Measurements from ENCODE around the gene GDF3. TPM values are rescaled to one million over a fixed set of nuclear protein-coding genes. Genes with fewer than 3 reads are reported as not detected.
"Not testable (repeated sequence)": the region's sequence is repeated elsewhere in the genome, so short reads cannot be mapped to it uniquely, and the experiment has no call there.

GDF3 gene
- 0.09 TPM for polyA plus RNA-seq (2013)

DNA sequence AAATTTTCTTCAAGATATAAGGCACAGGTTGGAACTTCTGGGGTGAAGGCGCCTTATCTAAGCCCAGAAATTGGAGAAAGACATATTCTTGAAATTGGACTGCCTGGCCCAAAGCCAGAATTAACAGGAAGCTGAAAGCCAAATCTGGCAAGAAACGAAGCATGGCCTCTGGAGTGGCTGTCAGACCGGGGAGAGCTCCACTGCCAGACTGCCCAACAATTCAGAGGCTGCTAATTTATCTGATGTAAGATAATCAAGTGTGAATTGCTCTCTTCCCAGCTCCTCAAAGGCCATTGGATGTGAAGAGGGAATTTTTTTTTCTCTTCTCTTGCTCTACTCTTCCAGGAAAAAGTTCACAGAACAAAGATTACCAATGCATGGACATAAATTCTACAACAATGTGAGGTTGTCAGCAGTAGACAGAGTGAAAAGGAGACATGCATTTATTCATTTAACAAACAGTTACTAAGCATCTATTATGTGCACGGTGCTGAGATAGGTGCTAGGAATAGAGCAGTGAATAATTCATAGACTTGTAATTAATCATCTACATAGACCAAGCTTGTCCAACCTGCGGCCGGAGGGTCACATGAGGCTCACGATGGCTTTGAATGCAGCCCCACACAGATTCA, at the start of gene GDF3:
GDF3 (minus strand) TSS at position 210 of the 632 bp plus-strand sequence; CDS start at position 163, 47 bp downstream.
- ChIA-PET CTCF (interaction anchor here (1.2 to 2.7 kb wide), 6 partner anchors 12 to 138 kb away, joined by 3 to 10 read pairs (median 4); no protein-coding TSS in a partner anchor), POLR2A (interaction anchor here (0.6 to 1.6 kb wide), 7 partner anchors 14 to 54 kb away, joined by 3 to 4 read pairs (median 3); no protein-coding TSS in a partner anchor)
- Histone ChIP-seq H3K36me3 (ENCODE audit: control insufficient read depth in 4 of 4, insufficient read depth in 4 of 4, low read length in 3 of 4) (no peaks in the 10 kb centered on the region), H3K9me3 (ENCODE audit: control extremely low read depth in 1 of 5, control insufficient read depth in 4 of 5, insufficient read depth in 2 of 5, low read depth in 1 of 5, low read length in 4 of 5) (no peaks in the 10 kb centered on the region), H3K4me1 (ENCODE audit: control extremely low read depth in 1 of 4, control insufficient read depth in 4 of 4, insufficient read depth in 4 of 4, low read length in 3 of 4) (peaks cover 8 to 31% (median 24%) of the 10 kb centered on the region in 4 experiments), H3K4me3 (ENCODE audit: control insufficient read depth in 1 of 7, extremely low read depth in 1 of 7, insufficient read depth in 4 of 7, low read depth in 2 of 7, low read length in 6 of 7) (peak within 1 kb of the TSS in 5 of 7 experiments; percentile 33 to 68 (median 46)), H3K27ac (ENCODE audit: insufficient read depth in 1 of 2, low read depth in 1 of 2, low read length in 2 of 2, poor library complexity in 1 of 2, severe bottlenecking in 2 of 2) (peak within 1 kb of the TSS in 1 of 2 experiments; percentile 13), H3K27me3 (replicated peaks in 2 of 5; ENCODE audit: control insufficient read depth in 4 of 5, insufficient read depth in 5 of 5, low read length in 4 of 5) (no peaks in the 10 kb centered on the region)
- peak in 2 of 3 donors; percentile 87 to 90 for DNase-seq
- 6% methylated on average over 6 of the region's 7 CpGs for WGBS (ENCODE audit: insufficient coverage)

DNA sequence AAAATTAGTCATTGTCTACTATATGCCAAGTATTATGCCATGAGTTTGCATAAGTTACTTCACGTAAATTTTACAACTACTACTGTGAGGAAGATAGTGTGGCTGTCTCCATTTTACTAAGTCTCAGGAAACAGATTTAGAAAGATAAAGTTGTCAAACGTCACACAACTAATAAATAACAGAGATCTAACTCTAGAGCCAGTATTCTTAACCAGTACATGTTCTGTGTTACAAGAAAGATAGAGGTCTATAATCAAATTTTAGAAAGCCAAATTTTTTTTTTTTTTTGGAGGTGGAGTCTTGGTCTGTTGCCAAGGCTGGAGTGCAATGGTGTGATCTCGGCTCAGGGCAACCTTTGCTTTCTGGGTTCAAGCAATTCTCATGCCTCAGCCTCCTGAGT, 37.4 kb upstream of the GDF3 start:
- no peaks in the 10 kb centered on the region for H3K36me3 ChIP-seq (ENCODE audit: control insufficient read depth in 4 of 4, insufficient read depth in 4 of 4, low read length in 3 of 4)
- H3K27ac ChIP-seq (ENCODE audit: insufficient read depth in 1 of 2, low read depth in 1 of 2, low read length in 2 of 2, poor library complexity in 1 of 2, severe bottlenecking in 2 of 2) = peak overlapping the region; percentile 46 to 64
- no CpG with 5 or more reads among the region's 3 CpGs for WGBS (ENCODE audit: insufficient coverage)
- H3K27me3 ChIP-seq (replicated peaks in 2 of 5; ENCODE audit: control insufficient read depth in 4 of 5, insufficient read depth in 5 of 5, low read length in 4 of 5) = no peaks in the 10 kb centered on the region
- H3K4me3 ChIP-seq (ENCODE audit: control insufficient read depth in 1 of 7, extremely low read depth in 1 of 7, insufficient read depth in 4 of 7, low read depth in 2 of 7, low read length in 6 of 7) = peak overlapping the region in 1 of 7 experiments; percentile 28
- ChIA-PET CTCF (interaction anchor here (1.2 to 1.3 kb wide), 2 partner anchors 55 to 56 kb away, joined by 3 read pairs; no protein-coding TSS in a partner anchor), POLR2A (no interaction called here)
- H3K4me1 ChIP-seq (ENCODE audit: control extremely low read depth in 1 of 4, control insufficient read depth in 4 of 4, insufficient read depth in 4 of 4, low read length in 3 of 4) = peaks cover 14 to 52% (median 21%) of the 10 kb centered on the region in 4 experiments
- H3K9me3 ChIP-seq (ENCODE audit: control extremely low read depth in 1 of 5, control insufficient read depth in 4 of 5, insufficient read depth in 2 of 5, low read depth in 1 of 5, low read length in 4 of 5) = no peaks in the 10 kb centered on the region
- peak; percentile 80 to 94 (median 89) for DNase-seq

DNA sequence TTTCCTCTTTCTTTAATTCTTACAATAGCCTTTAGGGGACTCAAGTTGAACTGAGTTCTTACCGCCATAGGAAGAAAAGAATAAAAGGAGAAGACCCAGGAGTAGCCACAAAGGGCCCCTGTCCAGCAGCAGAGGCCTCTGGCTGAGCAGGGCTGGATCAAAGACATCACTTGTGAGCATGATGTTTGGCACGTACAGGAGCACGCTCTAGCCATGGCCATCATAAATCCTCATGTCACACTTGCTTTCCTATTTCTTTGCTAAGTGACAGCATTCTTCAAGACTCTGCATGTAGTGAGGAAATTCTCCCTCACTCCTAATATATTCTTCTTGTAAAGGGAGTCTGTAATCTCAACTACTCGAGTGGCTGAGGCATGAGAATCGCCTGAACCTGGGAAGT, 35.9 kb upstream of the GDF3 start:
- no peaks in the 10 kb centered on the region for H3K27me3 ChIP-seq (replicated peaks in 2 of 5; ENCODE audit: control insufficient read depth in 4 of 5, insufficient read depth in 5 of 5, low read length in 4 of 5)
- H3K4me1 ChIP-seq (ENCODE audit: control extremely low read depth in 1 of 4, control insufficient read depth in 4 of 4, insufficient read depth in 4 of 4, low read length in 3 of 4) = peaks cover 10 to 42% (median 16%) of the 10 kb centered on the region in 4 experiments
- WGBS (ENCODE audit: insufficient coverage) = 5% methylated on average over 4 of the region's 5 CpGs
- peak overlapping the region in 1 of 2 experiments; percentile 61 for H3K27ac ChIP-seq (ENCODE audit: insufficient read depth in 1 of 2, low read depth in 1 of 2, low read length in 2 of 2, poor library complexity in 1 of 2, severe bottlenecking in 2 of 2)
- no peaks in the 10 kb centered on the region for H3K9me3 ChIP-seq (ENCODE audit: control extremely low read depth in 1 of 5, control insufficient read depth in 4 of 5, insufficient read depth in 2 of 5, low read depth in 1 of 5, low read length in 4 of 5)
- POLR2A ChIA-PET = interaction anchor here (1.4 kb wide), 1 partner anchor 36 kb away, joined by 3 read pairs; the partner anchor contains the start of gene GDF3
- peak overlapping the region in 1 of 7 experiments; percentile 4 for H3K4me3 ChIP-seq (ENCODE audit: control insufficient read depth in 1 of 7, extremely low read depth in 1 of 7, insufficient read depth in 4 of 7, low read depth in 2 of 7, low read length in 6 of 7)
- CTCF ChIA-PET = interaction anchor here (1.3 to 1.6 kb wide), 3 partner anchors 31 to 75 kb away, joined by 3 to 6 read pairs (median 3); no protein-coding TSS in a partner anchor
- no peaks in the 10 kb centered on the region for H3K36me3 ChIP-seq (ENCODE audit: control insufficient read depth in 4 of 4, insufficient read depth in 4 of 4, low read length in 3 of 4)
- DNase-seq = peak; percentile 23 to 66 (median 38)

DNA sequence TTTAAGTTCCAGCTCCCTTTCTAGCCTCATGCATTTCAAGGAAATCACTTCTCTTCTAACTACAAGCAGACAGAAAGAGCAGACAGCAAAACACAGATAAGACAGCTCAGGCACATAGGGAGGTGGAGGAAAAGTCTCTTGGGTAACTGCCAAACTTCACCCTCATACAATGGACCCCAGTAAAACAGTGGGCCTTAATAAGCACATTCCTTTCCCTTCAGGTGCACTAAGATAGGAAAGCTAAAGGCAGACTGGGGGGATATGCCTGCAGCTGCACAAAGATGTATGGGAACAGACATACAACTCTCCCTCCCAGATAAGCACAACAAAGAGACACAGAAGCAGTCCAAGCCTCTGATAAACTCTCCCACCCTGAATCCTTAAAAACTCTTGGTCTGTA, 35.4 kb upstream of the GDF3 start:
- Histone ChIP-seq H3K4me1 (ENCODE audit: control extremely low read depth in 1 of 4, control insufficient read depth in 4 of 4, insufficient read depth in 4 of 4, low read length in 3 of 4) (peaks cover 10 to 46% (median 16%) of the 10 kb centered on the region in 4 experiments), H3K27ac (ENCODE audit: insufficient read depth in 1 of 2, low read depth in 1 of 2, low read length in 2 of 2, poor library complexity in 1 of 2, severe bottlenecking in 2 of 2) (peak overlapping the region in 1 of 2 experiments; percentile 61)
- H3K9me3 ChIP-seq (ENCODE audit: control extremely low read depth in 1 of 5, control insufficient read depth in 4 of 5, insufficient read depth in 2 of 5, low read depth in 1 of 5, low read length in 4 of 5); H3K27me3 ChIP-seq (replicated peaks in 2 of 5; ENCODE audit: control insufficient read depth in 4 of 5, insufficient read depth in 5 of 5, low read length in 4 of 5); H3K4me3 ChIP-seq (ENCODE audit: control insufficient read depth in 1 of 7, extremely low read depth in 1 of 7, insufficient read depth in 4 of 7, low read depth in 2 of 7, low read length in 6 of 7); H3K36me3 ChIP-seq (ENCODE audit: control insufficient read depth in 4 of 4, insufficient read depth in 4 of 4, low read length in 3 of 4); DNase-seq: not testable (repeated sequence)
- ChIA-PET CTCF (interaction anchor here (0.6 to 2.1 kb wide), 6 partner anchors 13 to 326 kb away, joined by 3 to 8 read pairs (median 4); no protein-coding TSS in a partner anchor), POLR2A (interaction anchor here (0.6 to 1.4 kb wide), 2 partner anchors 36 to 73 kb away, joined by 3 to 5 read pairs; partner anchors contain the start of gene GDF3)

DNA sequence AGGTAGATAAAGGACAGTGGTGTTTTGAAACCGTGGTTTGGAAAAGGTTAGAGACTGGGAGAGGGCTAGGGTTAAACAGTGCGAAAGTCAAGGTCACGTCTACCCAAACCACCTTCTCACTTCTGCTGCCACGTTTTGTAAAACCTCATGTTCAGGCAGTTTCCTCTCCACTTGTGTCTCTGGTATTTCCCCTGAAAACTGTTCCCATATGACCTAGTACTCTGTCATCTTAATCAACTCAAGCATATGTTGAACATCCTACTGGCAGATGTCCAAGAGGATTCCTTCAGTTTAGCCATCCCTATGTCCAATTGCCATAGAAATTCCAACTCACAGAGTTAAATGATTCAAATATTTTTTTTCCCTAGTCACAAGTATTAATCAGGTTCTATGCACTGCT, 34.2 kb upstream of the GDF3 start:
- 0% methylated on average over 1 of the region's 4 CpGs for WGBS (ENCODE audit: insufficient coverage)

DNA sequence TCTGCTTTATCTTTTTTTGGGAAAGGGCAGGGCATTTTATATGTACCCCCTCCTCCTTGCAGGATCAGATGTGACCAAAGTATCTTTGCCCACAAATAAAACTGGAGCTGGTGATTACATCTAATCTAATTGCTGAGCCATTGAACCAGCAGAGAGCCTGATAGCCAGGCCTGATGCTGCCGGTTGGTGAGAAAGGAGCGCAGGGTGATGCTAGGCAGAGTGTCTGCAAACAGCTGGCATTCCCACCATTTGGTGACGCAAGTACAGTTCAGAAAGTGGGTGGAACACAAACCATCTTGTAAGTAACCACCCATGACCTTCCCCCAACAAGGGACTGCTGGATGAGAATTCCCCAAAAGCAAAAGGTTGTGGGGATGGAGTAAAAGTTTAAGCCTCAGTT, 28.4 kb upstream of the GDF3 start:
- Histone ChIP-seq H3K4me1 (ENCODE audit: control extremely low read depth in 1 of 4, control insufficient read depth in 4 of 4, insufficient read depth in 4 of 4, low read length in 3 of 4) (peaks cover 0 to 6% (median 0%) of the 10 kb centered on the region in 4 experiments), H3K27me3 (replicated peaks in 2 of 5; ENCODE audit: control insufficient read depth in 4 of 5, insufficient read depth in 5 of 5, low read length in 4 of 5) (no peaks in the 10 kb centered on the region), H3K27ac (ENCODE audit: insufficient read depth in 1 of 2, low read depth in 1 of 2, low read length in 2 of 2, poor library complexity in 1 of 2, severe bottlenecking in 2 of 2) (no peak overlapping the region), H3K9me3 (ENCODE audit: control extremely low read depth in 1 of 5, control insufficient read depth in 4 of 5, insufficient read depth in 2 of 5, low read depth in 1 of 5, low read length in 4 of 5) (no peaks in the 10 kb centered on the region), H3K36me3 (ENCODE audit: control insufficient read depth in 4 of 4, insufficient read depth in 4 of 4, low read length in 3 of 4) (no peaks in the 10 kb centered on the region), H3K4me3 (ENCODE audit: control insufficient read depth in 1 of 7, extremely low read depth in 1 of 7, insufficient read depth in 4 of 7, low read depth in 2 of 7, low read length in 6 of 7) (no peak overlapping the region)
- DNase-seq = no peak
- ChIA-PET POLR2A (no interaction called here), CTCF (interaction anchor here (1.9 kb wide), 1 partner anchor 82 kb away, joined by 6 read pairs; no protein-coding TSS in a partner anchor)
- 44% methylated on average over 2 of the region's 3 CpGs for WGBS (ENCODE audit: insufficient coverage)

More for the DNA sequence above, 34.2 kb upstream of the GDF3 start:
- Histone ChIP-seq H3K4me1 (ENCODE audit: control extremely low read depth in 1 of 4, control insufficient read depth in 4 of 4, insufficient read depth in 4 of 4, low read length in 3 of 4) (peaks cover 10 to 47% (median 16%) of the 10 kb centered on the region in 4 experiments), H3K36me3 (ENCODE audit: control insufficient read depth in 4 of 4, insufficient read depth in 4 of 4, low read length in 3 of 4) (no peaks in the 10 kb centered on the region), H3K27me3 (replicated peaks in 2 of 5; ENCODE audit: control insufficient read depth in 4 of 5, insufficient read depth in 5 of 5, low read length in 4 of 5) (no peaks in the 10 kb centered on the region), H3K9me3 (ENCODE audit: control extremely low read depth in 1 of 5, control insufficient read depth in 4 of 5, insufficient read depth in 2 of 5, low read depth in 1 of 5, low read length in 4 of 5) (no peaks in the 10 kb centered on the region), H3K27ac (ENCODE audit: insufficient read depth in 1 of 2, low read depth in 1 of 2, low read length in 2 of 2, poor library complexity in 1 of 2, severe bottlenecking in 2 of 2) (no peak overlapping the region), H3K4me3 (ENCODE audit: control insufficient read depth in 1 of 7, extremely low read depth in 1 of 7, insufficient read depth in 4 of 7, low read depth in 2 of 7, low read length in 6 of 7) (no peak overlapping the region)
- peak in 2 of 3 donors; percentile 39 to 46 for DNase-seq
- ChIA-PET POLR2A (no interaction called here), CTCF (interaction anchor here (1.0 to 2.1 kb wide), 4 partner anchors 11 to 78 kb away, joined by 3 to 8 read pairs (median 4); no protein-coding TSS in a partner anchor)
